GM12891 (cell line): ENCODE data around the gene AIFM3.

Source experiments
- POLR2A ChIP-seq: IDR thresholded peaks from 2 replicates; pipeline ENCODE4 v1.6.1; 2011; ENCODE audit warnings: low read depth, low read length, control low read depth
- POLR2AphosphoS5 ChIP-seq: IDR thresholded peaks from 2 replicates; pipeline ENCODE4 v1.6.1; 2011; ENCODE audit warnings: low read depth, low read length, control low read depth
- SPI1 ChIP-seq: IDR thresholded peaks from 2 replicates; pipeline ENCODE4 v1.6.1; 2011; ENCODE audit warnings: low read depth, low read length, control low read depth
- TAF1 ChIP-seq: IDR thresholded peaks from 2 replicates; pipeline ENCODE4 v1.6.1; 2011; ENCODE audit warnings: low read depth, low read length, control low read depth

GRCh38 chr22:20959578-20960461 is 7.2 kb upstream of the AIFM3 start:
- TF ChIP-seq POLR2A = no peak
- TF ChIP-seq POLR2AphosphoS5 = no peak
- no peak for TF ChIP-seq SPI1
- no peak for TF ChIP-seq TAF1
